ENCODE measurements around the gene TSPAN5.

GRCh38 chr4:98674404-98675173, 16.2 kb upstream of the TSPAN5 start:
- TF ChIP-seq CTCF (IDR thresholded peaks at IDR 0.05; ENCODE audit: poor library complexity, severe bottlenecking) (no peak), REST (IDR thresholded peaks at IDR 0.05; ENCODE audit: borderline replicate concordance) (no peak), TAF1 (IDR thresholded peaks at IDR 0.05; ENCODE audit: low read depth) (no peak)

All from neural cell (in vitro differentiated cells).